Liver (tissue), 3 donors: Measurements from ENCODE around the gene PACSIN2.
"Not testable (repeated sequence)": the region's sequence is repeated elsewhere in the genome, so short reads cannot be mapped to it uniquely, and the experiment has no call there.

ENCODE experiments used
- CTCF ChIP-seq: fragments of 150-350 bp; IDR thresholded peaks from 2 replicates; pipeline ENCODE4 v1.5.1; 2017; ENCODE audit warnings: improper control_type of control experiment, low read depth, low read length; ENCODE audit not compliant: missing input control
- REST ChIP-seq: IDR thresholded peaks from 2 replicates; pipeline ENCODE4 v1.6.1; 2016; ENCODE audit warnings: antibody characterized with exemption, mild to moderate bottlenecking
- TAF1 ChIP-seq: conservative IDR thresholded peaks from 2 replicates; pipeline ENCODE4 v1.6.1; 2016; ENCODE audit warnings: antibody characterized with exemption, mild to moderate bottlenecking
- YY1 ChIP-seq: IDR thresholded peaks from 2 replicates; pipeline ENCODE4 v1.6.1; 2016; ENCODE audit warnings: antibody characterized with exemption, mild to moderate bottlenecking
- donor health status: healthy.
- donor health status: healthy.

GRCh38 chr22:42917358-42917757 is 97.6 kb downstream of the PACSIN2 start:
- not testable (repeated sequence) for TF ChIP-seq CTCF, TAF1, REST, YY1
